HFFc6 (cell line): ENCODE measurements around the gene NFIX. TPM values are rescaled to one million over a fixed set of nuclear protein-coding genes. Genes with fewer than 3 reads are reported as not detected.

Source experiments
- DNase-seq: peaks from one replicate; pipeline ENCODE4 v3.0.0-alpha.2; 2018
- H3K27ac Mint-ChIP-seq: 2 replicates; pipeline ENCODE4 v1.8.0; 2020; ENCODE audit warnings: mild to moderate bottlenecking, mixed read lengths
- H3K27me3 Mint-ChIP-seq: 2 replicates; pipeline ENCODE4 v1.8.0; 2021; ENCODE audit warnings: mild to moderate bottlenecking, moderate library complexity, mixed read lengths; ENCODE audit not compliant: insufficient read depth
- H3K36me3 Mint-ChIP-seq: 2 replicates; pipeline ENCODE4 v1.8.0; 2021; ENCODE audit warnings: low read depth, mixed read lengths
- H3K4me1 Mint-ChIP-seq: 2 replicates; pipeline ENCODE4 v1.8.0; 2020; ENCODE audit warnings: low read depth, mixed read lengths
- H3K4me3 Mint-ChIP-seq: 2 replicates; pipeline ENCODE4 v1.8.0; 2020; ENCODE audit warnings: mild to moderate bottlenecking, moderate library complexity, mixed read lengths
- H3K9me3 Mint-ChIP-seq: 2 replicates; pipeline ENCODE4 v1.8.0; 2020; ENCODE audit warnings: mild to moderate bottlenecking, mixed read lengths
- CTCF ChIP-seq: fragments of 200-600 bp; sonication (generic); IDR thresholded peaks from 2 replicates; pipeline ENCODE4 v1.5.0; 2021; ENCODE audit warnings: antibody characterized with exemption, mild to moderate bottlenecking
- total RNA-seq, 6 experiments: library from RNA; stranded (reverse); fragmentation: NEBNext Ultra II Directional; extraction: Animal tissue kit (Norgen Biotek cat#: 25700); gene quantifications; 2 replicates in 1 of 6; 3 replicates in 5 of 6; pipeline ENCODE4 v1.2.3, GENCODE V29; 2021

The NFIX gene
- total RNA-seq, 6 experiments from 2014 or later, result 129 to 161 (median 142) TPM

- peak overlapping the region; percentile 94 for H3K4me3 Mint-ChIP-seq
- H3K27me3 Mint-ChIP-seq, result peaks cover 2% of the 10 kb centered on the region; the same call in 1 of the 2 replicates
- peak overlapping the region; percentile 87 for H3K27ac Mint-ChIP-seq
- no peaks in the 10 kb centered on the region for H3K9me3 Mint-ChIP-seq
- no peak for TF ChIP-seq CTCF
- H3K36me3 Mint-ChIP-seq, result peaks cover 17% of the 10 kb centered on the region
- peak; percentile 48 for DNase-seq
- peaks cover 14% of the 10 kb centered on the region for H3K4me1 Mint-ChIP-seq
These were observed 526 bp downstream of the NFIX start for GRCh38 chr19:12995596-12996405.

GRCh38 chr19:12996406-12997094 lies 1.3 kb downstream of the NFIX start:
- H3K36me3 Mint-ChIP-seq, result peaks cover 17% of the 10 kb centered on the region
- peak overlapping the region; percentile 94 for H3K4me3 Mint-ChIP-seq
- peaks cover 14% of the 10 kb centered on the region for H3K4me1 Mint-ChIP-seq
- peak; percentile 25; the same call in 1 of the 2 replicates for TF ChIP-seq CTCF
- H3K27ac Mint-ChIP-seq, result no peak overlapping the region; the same call in 1 of the 2 replicates
- peaks cover 2% of the 10 kb centered on the region; the same call in 1 of the 2 replicates for H3K27me3 Mint-ChIP-seq
- peak; percentile 23 for DNase-seq
- H3K9me3 Mint-ChIP-seq, result no peaks in the 10 kb centered on the region

GRCh38 chr19:12997179-12997966 lies 2.1 kb downstream of the NFIX start:
- Mint-ChIP-seq H3K4me1 (peaks cover 14% of the 10 kb centered on the region), H3K27ac (no peak overlapping the region), H3K27me3 (peaks cover 2% of the 10 kb centered on the region; the same call in 1 of the 2 replicates), H3K4me3 (peak overlapping the region; percentile 74), H3K36me3 (peaks cover 17% of the 10 kb centered on the region), H3K9me3 (no peaks in the 10 kb centered on the region)
- TF ChIP-seq CTCF, result no peak
- no peak for DNase-seq

GRCh38 chr19:12997967-12998940 lies 3.0 kb downstream of the NFIX start:
- H3K4me3 Mint-ChIP-seq, result peak overlapping the region; percentile 11; the same call in 1 of the 2 replicates
- no peak for DNase-seq
- H3K27ac Mint-ChIP-seq, result peak overlapping the region; percentile 9
- no peaks in the 10 kb centered on the region for H3K9me3 Mint-ChIP-seq
- TF ChIP-seq CTCF, result no peak
- peaks cover 14% of the 10 kb centered on the region for H3K4me1 Mint-ChIP-seq
- H3K27me3 Mint-ChIP-seq, result peaks cover 2% of the 10 kb centered on the region; the same call in 1 of the 2 replicates
- H3K36me3 Mint-ChIP-seq, result peaks cover 17% of the 10 kb centered on the region
